ENCODE results near the gene EGFL7.
A peak's percentile ranks its signal among the peaks of the same experiment; 100 is the strongest.

The EGFL7 gene

DNA sequence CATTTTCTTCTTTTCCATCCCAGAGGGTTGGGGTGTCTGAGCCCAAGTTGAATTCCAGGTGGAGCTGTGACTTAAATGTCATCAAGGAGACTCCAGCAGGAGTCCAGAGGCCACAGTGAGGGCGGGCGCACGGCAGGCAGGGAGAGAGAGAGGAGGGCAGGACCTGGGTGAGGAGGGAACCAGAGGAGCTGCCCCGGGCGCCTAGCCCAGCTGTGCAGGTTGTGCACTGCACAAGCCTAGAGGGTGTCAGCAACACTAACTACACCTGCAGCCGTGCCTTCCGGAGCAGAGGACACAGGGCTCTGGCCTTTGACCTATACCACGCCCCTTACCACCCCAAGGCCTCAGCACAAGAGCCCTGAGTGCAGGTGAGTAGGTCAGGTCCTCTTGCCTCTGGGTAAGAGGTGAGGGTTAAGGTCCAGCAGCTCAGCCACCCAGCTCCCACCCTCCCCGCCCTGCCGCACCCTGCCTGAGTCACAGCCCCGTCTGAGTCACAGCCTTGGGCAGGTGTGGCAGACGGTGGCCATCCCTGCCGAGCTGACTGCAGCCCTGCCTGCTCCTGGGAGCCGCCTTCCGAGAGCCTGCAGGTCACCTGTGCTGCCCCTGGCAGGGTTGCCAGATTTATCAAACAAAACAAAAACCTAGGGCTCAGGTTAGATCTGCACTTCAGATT, 30.9 kb downstream of the EGFL7 start:
- Histone ChIP-seq H3K9ac (ENCODE audit: low read depth in 1 of 2, low read length in 2 of 2) (peak overlapping the region; percentile 15 to 68), H3K4me1 (ENCODE audit: control insufficient read depth in 2 of 2, insufficient read depth in 2 of 2, low read length in 2 of 2) (peaks cover 43 to 69% of the 10 kb centered on the region in 2 donors), H3K4me3 (ENCODE audit: low read length in 2 of 2) (peak overlapping the region; percentile 38 to 45), H3K9me3 (ENCODE audit: control insufficient read depth in 2 of 2, low read length in 2 of 2) (no peaks in the 10 kb centered on the region), H3K36me3 (ENCODE audit: control insufficient read depth in 2 of 2, insufficient read depth in 2 of 2, low read length in 2 of 2) (no peaks in the 10 kb centered on the region), H3K27me3 (ENCODE audit: control insufficient read depth in 2 of 2, insufficient read depth in 2 of 2, low read length in 2 of 2) (peaks cover 0 to 8% of the 10 kb centered on the region in 2 donors), H3K27ac (ENCODE audit: low read depth in 2 of 2, low read length in 2 of 2) (peak overlapping the region; percentile 89 to 92)

DNA sequence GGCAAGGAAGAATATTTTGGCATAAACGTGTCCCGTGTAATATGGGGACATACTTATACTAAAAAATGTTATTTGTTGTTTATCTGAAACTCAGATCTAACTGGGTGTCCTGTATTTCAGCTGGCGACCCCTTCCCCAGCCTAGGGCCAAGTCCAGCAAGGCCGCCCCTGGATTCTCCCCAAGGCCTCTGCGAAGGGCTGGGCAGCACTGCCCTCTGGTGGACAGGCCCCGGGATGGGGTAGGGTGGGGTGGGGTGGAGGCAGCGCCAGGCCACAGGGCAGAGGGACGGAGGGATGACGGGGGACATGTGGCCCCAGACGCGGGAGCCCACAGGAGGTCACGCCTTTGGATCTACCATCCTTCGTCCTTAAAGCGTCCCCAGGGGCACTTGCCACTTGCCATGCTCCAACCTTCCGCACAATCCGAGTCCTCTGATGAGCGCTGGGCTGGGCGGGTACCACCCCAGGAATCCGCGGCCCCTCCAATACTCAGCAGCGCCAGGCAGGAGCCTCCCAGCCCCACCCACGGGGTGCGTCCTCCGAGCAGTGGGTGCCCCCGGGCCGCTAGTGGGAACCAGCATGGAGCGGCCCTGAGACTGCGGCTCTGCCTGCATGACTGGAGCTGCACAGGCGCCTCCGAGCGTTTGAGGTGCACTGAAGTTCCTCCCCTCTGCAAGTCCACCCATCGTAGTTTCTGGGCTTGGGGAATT, 31.6 kb downstream of the EGFL7 start:
- Histone ChIP-seq H3K36me3 (ENCODE audit: control insufficient read depth in 2 of 2, insufficient read depth in 2 of 2, low read length in 2 of 2) (no peaks in the 10 kb centered on the region), H3K27ac (ENCODE audit: low read depth in 2 of 2, low read length in 2 of 2) (peak overlapping the region; percentile 89 to 92), H3K4me1 (ENCODE audit: control insufficient read depth in 2 of 2, insufficient read depth in 2 of 2, low read length in 2 of 2) (peaks cover 37 to 63% of the 10 kb centered on the region in 2 donors), H3K4me3 (ENCODE audit: low read length in 2 of 2) (peak overlapping the region; percentile 38 to 41), H3K9ac (ENCODE audit: low read depth in 1 of 2, low read length in 2 of 2) (peak overlapping the region in 1 of 2 donors; percentile 68), H3K9me3 (ENCODE audit: control insufficient read depth in 2 of 2, low read length in 2 of 2) (no peaks in the 10 kb centered on the region), H3K27me3 (ENCODE audit: control insufficient read depth in 2 of 2, insufficient read depth in 2 of 2, low read length in 2 of 2) (peaks cover 0 to 8% of the 10 kb centered on the region in 2 donors)

DNA sequence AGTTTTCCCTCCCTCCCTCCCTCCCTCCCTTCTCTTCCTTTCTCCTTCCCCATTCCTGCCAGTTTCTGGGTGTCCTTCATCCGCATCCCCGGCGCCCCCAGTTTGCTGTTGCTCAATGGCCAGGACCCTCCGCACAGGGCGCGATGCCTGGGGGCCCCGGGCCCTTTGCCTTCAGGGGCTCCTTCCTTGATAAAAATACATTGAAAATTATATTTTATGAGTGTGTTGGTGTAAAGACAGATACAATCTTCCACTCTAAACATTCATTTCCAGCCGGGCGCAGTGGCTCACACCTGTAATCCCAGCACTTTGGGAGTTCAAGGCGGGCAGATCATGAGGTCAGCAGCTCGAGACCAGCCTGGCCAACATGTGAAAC, 32.1 kb downstream of the EGFL7 start:
- peaks cover 0 to 8% of the 10 kb centered on the region in 2 donors for H3K27me3 ChIP-seq (ENCODE audit: control insufficient read depth in 2 of 2, insufficient read depth in 2 of 2, low read length in 2 of 2)
- H3K9ac ChIP-seq (ENCODE audit: low read depth in 1 of 2, low read length in 2 of 2) = peak overlapping the region in 1 of 2 donors; percentile 68
- H3K27ac ChIP-seq (ENCODE audit: low read depth in 2 of 2, low read length in 2 of 2) = peak overlapping the region in 1 of 2 donors; percentile 69
- H3K36me3 ChIP-seq (ENCODE audit: control insufficient read depth in 2 of 2, insufficient read depth in 2 of 2, low read length in 2 of 2) = no peaks in the 10 kb centered on the region
- H3K4me1 ChIP-seq (ENCODE audit: control insufficient read depth in 2 of 2, insufficient read depth in 2 of 2, low read length in 2 of 2) = peaks cover 37 to 62% of the 10 kb centered on the region in 2 donors
- no peaks in the 10 kb centered on the region for H3K9me3 ChIP-seq (ENCODE audit: control insufficient read depth in 2 of 2, low read length in 2 of 2)
- H3K4me3 ChIP-seq (ENCODE audit: low read length in 2 of 2) = no peak overlapping the region

- Histone ChIP-seq H3K9ac (ENCODE audit: low read depth in 1 of 2, low read length in 2 of 2) (peak overlapping the region; percentile 32 to 68), H3K4me1 (ENCODE audit: control insufficient read depth in 2 of 2, insufficient read depth in 2 of 2, low read length in 2 of 2) (peaks cover 34 to 62% of the 10 kb centered on the region in 2 donors), H3K27me3 (ENCODE audit: control insufficient read depth in 2 of 2, insufficient read depth in 2 of 2, low read length in 2 of 2) (peaks cover 3 to 12% of the 10 kb centered on the region in 2 donors)
Measured at GRCh38 chr9:136695435-136695895, 32.7 kb downstream of the EGFL7 start.

GRCh38 chr9:136695955-136696354, 33.2 kb downstream of the EGFL7 start:
- peak overlapping the region; percentile 24 to 66 for H3K9ac ChIP-seq (ENCODE audit: low read depth in 1 of 2, low read length in 2 of 2)
- H3K27ac ChIP-seq (ENCODE audit: low read depth in 2 of 2, low read length in 2 of 2) = peak overlapping the region; percentile 41 to 69
- no peaks in the 10 kb centered on the region for H3K9me3 ChIP-seq (ENCODE audit: control insufficient read depth in 2 of 2, low read length in 2 of 2)
- peaks cover 4 to 13% of the 10 kb centered on the region in 2 donors for H3K27me3 ChIP-seq (ENCODE audit: control insufficient read depth in 2 of 2, insufficient read depth in 2 of 2, low read length in 2 of 2)
- peaks cover 34 to 65% of the 10 kb centered on the region in 2 donors for H3K4me1 ChIP-seq (ENCODE audit: control insufficient read depth in 2 of 2, insufficient read depth in 2 of 2, low read length in 2 of 2)
- H3K4me3 ChIP-seq (ENCODE audit: low read length in 2 of 2) = no peak overlapping the region
- H3K36me3 ChIP-seq (ENCODE audit: control insufficient read depth in 2 of 2, insufficient read depth in 2 of 2, low read length in 2 of 2) = no peaks in the 10 kb centered on the region

More at GRCh38 chr9:136695435-136695895, 32.7 kb downstream of the EGFL7 start:
- H3K27ac ChIP-seq (ENCODE audit: low read depth in 2 of 2, low read length in 2 of 2) = peak overlapping the region; percentile 41 to 69
- no peaks in the 10 kb centered on the region for H3K36me3 ChIP-seq (ENCODE audit: control insufficient read depth in 2 of 2, insufficient read depth in 2 of 2, low read length in 2 of 2)
- H3K9me3 ChIP-seq (ENCODE audit: control insufficient read depth in 2 of 2, low read length in 2 of 2) = no peaks in the 10 kb centered on the region
- no peak overlapping the region for H3K4me3 ChIP-seq (ENCODE audit: low read length in 2 of 2)

DNA sequence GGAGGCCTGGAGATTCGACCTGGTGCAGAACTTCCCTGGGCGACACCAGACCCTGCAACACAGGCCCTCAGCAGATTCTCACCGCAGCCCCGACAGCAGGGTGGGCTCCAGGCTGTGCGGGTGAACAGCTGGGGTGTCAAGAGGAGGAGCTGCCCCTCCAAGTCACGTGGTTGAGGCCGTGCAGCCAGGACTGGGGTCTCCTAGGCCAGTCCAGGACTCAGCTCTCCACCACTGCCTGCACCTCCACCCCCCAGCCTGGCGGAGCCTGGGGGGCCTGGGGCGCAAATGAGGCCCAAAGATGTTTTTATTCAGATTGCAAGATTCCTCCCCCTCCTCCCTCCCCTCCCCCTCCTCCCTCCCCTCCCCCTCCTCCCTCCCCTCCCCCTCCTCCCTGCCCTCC, 33.8 kb downstream of the EGFL7 start:
- Histone ChIP-seq H3K36me3 (ENCODE audit: control insufficient read depth in 2 of 2, insufficient read depth in 2 of 2, low read length in 2 of 2) (no peaks in the 10 kb centered on the region), H3K4me3 (ENCODE audit: low read length in 2 of 2) (no peak overlapping the region), H3K9ac (ENCODE audit: low read depth in 1 of 2, low read length in 2 of 2) (no peak overlapping the region), H3K9me3 (ENCODE audit: control insufficient read depth in 2 of 2, low read length in 2 of 2) (no peaks in the 10 kb centered on the region), H3K27ac (ENCODE audit: low read depth in 2 of 2, low read length in 2 of 2) (peak overlapping the region in 1 of 2 donors; percentile 69), H3K4me1 (ENCODE audit: control insufficient read depth in 2 of 2, insufficient read depth in 2 of 2, low read length in 2 of 2) (peaks cover 37 to 59% of the 10 kb centered on the region in 2 donors), H3K27me3 (ENCODE audit: control insufficient read depth in 2 of 2, insufficient read depth in 2 of 2, low read length in 2 of 2) (peaks cover 9 to 14% of the 10 kb centered on the region in 2 donors)

- Histone ChIP-seq H3K27me3 (ENCODE audit: control insufficient read depth in 2 of 2, insufficient read depth in 2 of 2, low read length in 2 of 2) (peaks cover 9 to 17% of the 10 kb centered on the region in 2 donors), H3K27ac (ENCODE audit: low read depth in 2 of 2, low read length in 2 of 2) (no peak overlapping the region), H3K36me3 (ENCODE audit: control insufficient read depth in 2 of 2, insufficient read depth in 2 of 2, low read length in 2 of 2) (no peaks in the 10 kb centered on the region), H3K9me3 (ENCODE audit: control insufficient read depth in 2 of 2, low read length in 2 of 2) (no peaks in the 10 kb centered on the region), H3K9ac (ENCODE audit: low read depth in 1 of 2, low read length in 2 of 2) (no peak overlapping the region), H3K4me3 (ENCODE audit: low read length in 2 of 2) (peak overlapping the region; percentile 1 to 4), H3K4me1 (ENCODE audit: control insufficient read depth in 2 of 2, insufficient read depth in 2 of 2, low read length in 2 of 2) (peaks cover 37 to 53% of the 10 kb centered on the region in 2 donors)
Measured at GRCh38 chr9:136697146-136697820, 34.6 kb downstream of the EGFL7 start.

DNA sequence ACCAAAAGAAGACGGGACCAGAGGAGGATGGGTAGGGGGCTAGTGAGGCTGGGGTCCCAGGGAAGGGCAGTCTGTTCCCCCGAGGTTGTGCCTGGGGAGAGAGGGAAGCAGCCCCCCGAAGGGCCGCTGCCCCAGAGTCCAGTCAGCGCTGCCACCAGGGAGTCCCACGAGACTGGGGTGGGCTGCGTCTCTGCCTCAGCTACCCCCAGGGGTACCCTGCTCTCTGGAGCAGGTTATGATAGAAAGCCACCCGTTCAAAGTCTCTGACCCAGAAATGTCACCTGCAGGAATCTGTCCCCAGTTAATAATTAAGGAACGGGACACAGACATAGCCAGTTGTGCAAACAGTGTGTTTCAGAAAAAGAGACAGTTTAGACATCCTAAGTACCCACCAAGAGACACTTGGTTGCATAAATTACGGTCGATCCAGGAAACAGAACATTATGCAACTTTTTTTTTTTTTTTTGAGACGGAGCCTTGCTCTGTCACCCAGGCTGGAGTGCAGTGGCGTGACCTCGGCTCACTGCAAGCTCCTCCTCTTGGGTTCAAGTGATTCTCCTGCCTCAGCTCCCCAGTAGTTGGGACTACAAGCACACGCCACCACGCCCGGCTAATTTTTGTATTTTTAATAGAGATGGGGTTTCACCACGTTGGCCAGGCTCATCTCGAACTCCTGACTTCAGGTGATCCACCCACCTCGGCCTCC, 35.3 kb downstream of the EGFL7 start:
- no peak overlapping the region for H3K27ac ChIP-seq (ENCODE audit: low read depth in 2 of 2, low read length in 2 of 2)

DNA sequence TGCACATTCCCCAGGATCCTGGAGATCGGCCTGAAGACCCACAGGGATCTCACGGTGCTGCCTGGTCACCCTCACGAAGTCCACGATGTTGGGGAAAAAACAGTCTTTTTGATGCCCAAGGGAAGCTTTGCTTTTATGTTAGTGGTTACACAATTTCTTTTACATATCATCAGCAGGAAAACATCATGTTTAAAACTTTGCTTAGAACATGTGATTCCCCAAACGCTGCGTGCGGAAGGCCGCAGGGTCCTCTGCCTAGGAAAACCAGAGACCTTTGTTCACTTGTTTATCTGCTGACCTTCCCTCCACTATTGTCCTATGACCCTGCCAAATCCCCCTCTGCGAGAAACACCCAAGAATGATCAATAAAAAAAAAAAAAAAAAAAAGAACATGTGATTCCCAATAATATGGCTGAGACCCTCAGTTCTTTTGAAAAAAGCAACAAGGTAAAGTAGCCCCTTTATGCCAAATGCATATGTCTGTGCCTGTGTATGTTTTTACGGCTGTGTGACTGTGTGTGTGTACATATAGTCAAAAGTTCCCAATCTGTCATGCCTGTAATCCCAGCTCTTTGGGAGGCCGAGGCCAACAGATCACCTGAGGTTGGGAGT, 36.0 kb downstream of the EGFL7 start:
- Histone ChIP-seq H3K27ac (ENCODE audit: low read depth in 2 of 2, low read length in 2 of 2) (no peak overlapping the region), H3K27me3 (ENCODE audit: control insufficient read depth in 2 of 2, insufficient read depth in 2 of 2, low read length in 2 of 2) (peaks cover 9 to 17% of the 10 kb centered on the region in 2 donors), H3K4me3 (ENCODE audit: low read length in 2 of 2) (no peak overlapping the region), H3K36me3 (ENCODE audit: control insufficient read depth in 2 of 2, insufficient read depth in 2 of 2, low read length in 2 of 2) (no peaks in the 10 kb centered on the region), H3K4me1 (ENCODE audit: control insufficient read depth in 2 of 2, insufficient read depth in 2 of 2, low read length in 2 of 2) (peaks cover 26 to 39% of the 10 kb centered on the region in 2 donors), H3K9ac (ENCODE audit: low read depth in 1 of 2, low read length in 2 of 2) (no peak overlapping the region), H3K9me3 (ENCODE audit: control insufficient read depth in 2 of 2, low read length in 2 of 2) (no peaks in the 10 kb centered on the region)

More for the DNA sequence above, 35.3 kb downstream of the EGFL7 start:
- peaks cover 32 to 47% of the 10 kb centered on the region in 2 donors for H3K4me1 ChIP-seq (ENCODE audit: control insufficient read depth in 2 of 2, insufficient read depth in 2 of 2, low read length in 2 of 2)
- H3K27me3 ChIP-seq (ENCODE audit: control insufficient read depth in 2 of 2, insufficient read depth in 2 of 2, low read length in 2 of 2) = peaks cover 9 to 17% of the 10 kb centered on the region in 2 donors
- H3K9me3 ChIP-seq (ENCODE audit: control insufficient read depth in 2 of 2, low read length in 2 of 2) = no peaks in the 10 kb centered on the region
- H3K36me3 ChIP-seq (ENCODE audit: control insufficient read depth in 2 of 2, insufficient read depth in 2 of 2, low read length in 2 of 2) = no peaks in the 10 kb centered on the region
- no peak overlapping the region for H3K4me3 ChIP-seq (ENCODE audit: low read length in 2 of 2)
- H3K9ac ChIP-seq (ENCODE audit: low read depth in 1 of 2, low read length in 2 of 2) = no peak overlapping the region
